ENCODE data around the gene HLA-A. TPM values are rescaled to one million over a fixed set of nuclear protein-coding genes. Genes with fewer than 3 reads are reported as not detected.

Gene HLA-A
- total RNA-seq = 122 and 177 TPM in 2 replicates

GRCh38 chr6:29942275-29943052 lies at the start of gene HLA-A:
Gene HLA-A, plus strand, starts transcription at chr6:29942532. Its CDS starts 22 bp downstream, at chr6:29942554.

Small RNA genes within 50 kb of the gene (small RNA-seq; reads per million reads assigned to genes)
- not detected for gene HLA-U

Other genes with a start within 250 kb of the HLA-A start
- 2.4 TPM in 2 replicates for gene HLA-F, start 219.1 kb upstream of the HLA-A start, total RNA-seq
- gene HLA-G, start 114.7 kb upstream of the HLA-A start, total RNA-seq = 1.8 and 4.7 TPM in 2 replicates
- gene POLR1H, start 118.7 kb downstream of the HLA-A start, total RNA-seq = 21.6 and 23.9 TPM in 2 replicates
- gene PPP1R11, start 124.7 kb downstream of the HLA-A start, total RNA-seq = 31.4 and 49.2 TPM in 2 replicates
- gene RNF39, start 133.2 kb downstream of the HLA-A start, total RNA-seq = 0.65 and 1.2 TPM in 2 replicates
- under 0.01 and 0.11 TPM in 2 replicates for gene TRIM31, start 170.6 kb downstream of the HLA-A start, total RNA-seq
- not detected in 2 replicates for gene TRIM40, start 193.6 kb downstream of the HLA-A start, total RNA-seq
- gene TRIM10, start 218.7 kb downstream of the HLA-A start, total RNA-seq = not detected in 2 replicates
- gene TRIM15, start 221.0 kb downstream of the HLA-A start, total RNA-seq = not detected in 2 replicates